ENCODE measurements around the gene ZNF503.

The ZNF503 gene

GRCh38 chr10:75433216-75433615 is 31.7 kb upstream of the ZNF503 start:
- no peaks in the 10 kb centered on the region for H3K79me2 ChIP-seq (ENCODE audit: insufficient read depth, low read length)
- H2AFZ ChIP-seq (ENCODE audit: low read length) = no peak overlapping the region
- no peak overlapping the region for H3K9ac ChIP-seq (ENCODE audit: low read depth, low read length, poor library complexity, severe bottlenecking)
- H3K4me1 ChIP-seq (ENCODE audit: insufficient read depth, low read length, poor library complexity, severe bottlenecking) = no peaks in the 10 kb centered on the region
- H3K4me3 ChIP-seq (ENCODE audit: low read length, poor library complexity, severe bottlenecking) = no peak overlapping the region
- H3F3A ChIP-seq (ENCODE audit: low read depth) = no peaks in the 10 kb centered on the region
- no peaks in the 10 kb centered on the region for H4K20me1 ChIP-seq (ENCODE audit: insufficient read depth, low read length, poor library complexity, severe bottlenecking)
- no peaks in the 10 kb centered on the region for H3K36me3 ChIP-seq (ENCODE audit: insufficient read depth, low read length)
- H3K4me2 ChIP-seq (ENCODE audit: low read depth, low read length, poor library complexity, severe bottlenecking) = no peak overlapping the region
- no peaks in the 10 kb centered on the region for H3K27me3 ChIP-seq (ENCODE audit: insufficient read depth, low read length, poor library complexity, severe bottlenecking)
- H3K9me3 ChIP-seq (ENCODE audit: insufficient read depth, low read depth, low read length) = no peaks in the 10 kb centered on the region
- H3K9me2 ChIP-seq (replicated peaks; ENCODE audit: low read depth, low read length) = no peaks in the 10 kb centered on the region
- TF ChIP-seq CTCF (conservative IDR thresholded peaks at IDR 0.05; ENCODE audit: low read length) = no peak
- TF ChIP-seq EZH2phosphoT487 (IDR thresholded peaks at IDR 0.05; ENCODE audit: borderline replicate concordance) = no peak

- Histone ChIP-seq H3K4me1 (ENCODE audit: insufficient read depth, low read length, poor library complexity, severe bottlenecking) (no peaks in the 10 kb centered on the region), H3K4me2 (ENCODE audit: low read depth, low read length, poor library complexity, severe bottlenecking) (no peak overlapping the region), H3F3A (ENCODE audit: low read depth) (no peaks in the 10 kb centered on the region), H3K36me3 (ENCODE audit: insufficient read depth, low read length) (no peaks in the 10 kb centered on the region), H2AFZ (ENCODE audit: low read length) (no peak overlapping the region), H3K27me3 (ENCODE audit: insufficient read depth, low read length, poor library complexity, severe bottlenecking) (no peaks in the 10 kb centered on the region), H3K9ac (ENCODE audit: low read depth, low read length, poor library complexity, severe bottlenecking) (no peak overlapping the region), H3K9me3 (ENCODE audit: insufficient read depth, low read depth, low read length) (no peaks in the 10 kb centered on the region), H4K20me1 (ENCODE audit: insufficient read depth, low read length, poor library complexity, severe bottlenecking) (no peaks in the 10 kb centered on the region), H3K4me3 (ENCODE audit: low read length, poor library complexity, severe bottlenecking) (no peak overlapping the region), H3K79me2 (ENCODE audit: insufficient read depth, low read length) (no peaks in the 10 kb centered on the region), H3K9me2 (replicated peaks; ENCODE audit: low read depth, low read length) (no peaks in the 10 kb centered on the region)
- TF ChIP-seq EZH2phosphoT487 (IDR thresholded peaks at IDR 0.05; ENCODE audit: borderline replicate concordance) (no peak), CTCF (conservative IDR thresholded peaks at IDR 0.05; ENCODE audit: low read length) (no peak)
These were observed 31.2 kb upstream of the ZNF503 start for GRCh38 chr10:75432763-75433162.

- Histone ChIP-seq H2AFZ (ENCODE audit: low read length) (no peak overlapping the region), H3K79me2 (ENCODE audit: insufficient read depth, low read length) (no peaks in the 10 kb centered on the region), H3K4me1 (ENCODE audit: insufficient read depth, low read length, poor library complexity, severe bottlenecking) (no peaks in the 10 kb centered on the region), H3F3A (ENCODE audit: low read depth) (no peaks in the 10 kb centered on the region), H4K20me1 (ENCODE audit: insufficient read depth, low read length, poor library complexity, severe bottlenecking) (no peaks in the 10 kb centered on the region), H3K4me3 (ENCODE audit: low read length, poor library complexity, severe bottlenecking) (no peak overlapping the region), H3K4me2 (ENCODE audit: low read depth, low read length, poor library complexity, severe bottlenecking) (no peak overlapping the region), H3K36me3 (ENCODE audit: insufficient read depth, low read length) (no peaks in the 10 kb centered on the region), H3K27me3 (ENCODE audit: insufficient read depth, low read length, poor library complexity, severe bottlenecking) (no peaks in the 10 kb centered on the region), H3K9me3 (ENCODE audit: insufficient read depth, low read depth, low read length) (no peaks in the 10 kb centered on the region), H3K9me2 (replicated peaks; ENCODE audit: low read depth, low read length) (no peaks in the 10 kb centered on the region), H3K9ac (ENCODE audit: low read depth, low read length, poor library complexity, severe bottlenecking) (no peak overlapping the region)
- TF ChIP-seq EZH2phosphoT487 (IDR thresholded peaks at IDR 0.05; ENCODE audit: borderline replicate concordance) (no peak), CTCF (conservative IDR thresholded peaks at IDR 0.05; ENCODE audit: low read length) (no peak)
These were observed 30.6 kb upstream of the ZNF503 start for GRCh38 chr10:75432176-75432575.
